HPDE6-E6E7 (cell line): ENCODE results near the gene KRT86.

Source experiments
- DNase-seq: peaks from one replicate; pipeline ENCODE4 v3.0.0; 2011; ENCODE audit warnings: missing footprints; ENCODE audit errors: extremely low spot score

Gene KRT86

DNA sequence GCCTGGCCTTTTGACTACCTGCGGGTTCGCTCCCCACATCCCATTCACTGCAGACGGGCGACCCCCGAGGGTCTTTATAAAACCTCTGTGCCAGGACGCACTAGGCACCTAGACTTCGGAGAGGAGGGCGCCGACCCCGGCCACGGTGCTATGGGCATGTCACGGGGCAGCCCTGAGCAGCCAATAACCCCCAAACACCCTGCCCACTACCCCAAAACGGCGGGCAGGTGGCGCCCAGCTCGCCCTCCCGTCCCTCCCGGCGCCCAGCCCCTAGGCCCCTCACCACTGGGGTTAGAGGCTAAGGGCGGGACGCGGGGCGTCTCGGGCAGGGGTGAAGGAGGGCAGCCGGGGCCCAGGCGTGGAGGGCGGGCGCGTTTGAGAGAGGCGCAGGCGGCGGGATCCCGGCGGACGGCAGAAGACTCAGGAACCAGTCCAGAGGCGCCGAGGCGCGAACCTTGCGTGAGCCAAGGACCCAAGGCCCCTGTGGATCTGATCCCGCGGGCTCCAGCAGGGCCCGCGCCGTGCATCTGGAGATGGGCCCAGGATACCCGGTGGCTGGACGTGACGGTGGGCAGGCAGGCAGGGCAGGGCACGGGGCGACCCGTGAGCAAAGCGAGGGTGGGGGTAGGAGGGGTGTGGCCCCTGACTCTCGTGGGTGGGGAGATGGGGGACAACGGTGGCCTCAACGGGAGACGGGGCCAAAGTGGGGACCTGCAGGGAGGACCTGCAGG is 81.8 kb downstream of the KRT86 start:
- DNase-seq = no peak

DNA sequence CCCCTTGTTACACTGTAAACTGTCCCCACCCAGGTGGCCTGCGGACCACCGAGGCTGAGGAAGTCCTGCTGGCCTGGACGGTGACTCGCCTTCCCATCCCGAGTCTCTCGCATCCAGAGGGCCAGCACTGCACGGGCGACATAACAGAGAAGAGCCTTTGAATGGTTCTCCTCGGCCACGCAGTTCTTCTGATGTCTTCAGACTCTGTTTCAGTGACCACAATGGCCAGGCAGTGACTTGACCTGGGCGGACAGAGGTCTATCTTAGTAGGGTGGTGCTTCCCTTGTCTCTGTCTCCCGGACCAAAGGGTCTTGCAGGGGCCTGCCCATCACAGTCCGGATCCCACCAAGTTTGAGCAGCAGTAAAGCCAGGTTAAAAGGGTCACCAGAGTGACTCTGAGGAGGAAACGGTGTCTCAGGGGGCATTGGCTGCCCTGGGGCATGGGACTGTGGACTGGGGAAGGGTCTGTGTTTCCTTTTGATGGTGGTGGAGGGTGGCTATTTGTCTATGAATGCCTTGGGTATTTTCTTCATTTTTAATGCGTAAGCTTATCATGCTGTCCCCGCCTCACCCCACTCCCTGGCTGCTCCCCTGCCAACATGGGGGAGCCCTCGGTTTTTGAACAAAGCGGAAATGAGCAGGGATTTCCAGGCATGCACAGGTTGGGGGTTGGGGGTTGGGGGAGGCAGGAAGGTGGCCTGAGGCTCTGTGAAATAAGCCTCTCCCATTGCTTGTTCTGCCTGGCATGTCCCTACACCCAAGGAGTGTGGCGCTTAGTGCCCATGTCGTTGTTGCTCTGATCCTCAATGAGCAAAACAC is 82.5 kb downstream of the KRT86 start:
- no peak for DNase-seq
